T1000 (cell line): ENCODE data around the gene SHROOM3.

Experiments used
- DNase-seq: peaks from one replicate; lab custom pipeline; 2025; ENCODE audit warnings: mixed read lengths; lab: John Stamatoyannopoulos, UW

Gene SHROOM3

DNA sequence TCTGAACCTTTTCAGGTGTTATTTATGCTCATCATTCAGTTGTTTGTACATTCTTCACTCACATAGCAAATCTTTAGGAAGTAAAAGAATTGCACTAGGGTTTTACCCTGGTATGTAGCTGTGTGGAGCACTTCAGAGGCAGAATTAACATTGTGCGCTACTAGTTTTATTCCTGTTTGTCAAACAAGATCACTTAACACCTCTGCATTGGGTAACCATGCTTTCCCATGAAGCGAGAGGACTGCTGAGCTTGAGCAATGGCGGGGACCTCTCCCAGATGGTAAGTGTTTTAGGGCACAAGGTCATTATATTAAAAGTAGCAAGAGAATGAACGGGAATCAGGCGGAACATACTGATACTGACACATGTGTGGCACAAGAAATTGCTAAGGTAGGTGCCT is 59.2 kb downstream of the SHROOM3 start:
- DNase-seq, result no peak

- DNase-seq, result no peak
Measured at GRCh38 chr4:76494871-76495590, 60.0 kb downstream of the SHROOM3 start.

- DNase-seq, result no peak
Measured at GRCh38 chr4:76498550-76498949, 63.5 kb downstream of the SHROOM3 start.

- DNase-seq, result no peak
Measured at GRCh38 chr4:76499461-76499860, 64.4 kb downstream of the SHROOM3 start.

DNA sequence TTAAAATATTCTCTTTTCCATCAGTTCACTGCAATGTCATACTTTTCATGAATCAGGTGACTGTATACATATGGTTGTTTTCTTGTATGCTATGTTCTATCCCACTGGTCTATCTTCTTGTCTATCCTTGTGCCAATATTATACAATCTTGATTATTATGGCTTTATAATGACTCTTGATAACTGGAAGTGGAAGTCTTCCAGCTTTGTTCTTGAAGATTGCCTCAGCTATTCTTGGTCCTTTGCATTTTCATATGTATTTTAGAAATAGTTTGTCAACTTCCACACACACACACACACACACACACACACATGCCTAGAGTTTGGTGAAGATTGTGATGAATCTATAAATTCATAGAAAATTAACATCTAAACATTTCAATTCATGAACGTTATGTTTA is 67.9 kb downstream of the SHROOM3 start:
- DNase-seq, result no peak

DNA sequence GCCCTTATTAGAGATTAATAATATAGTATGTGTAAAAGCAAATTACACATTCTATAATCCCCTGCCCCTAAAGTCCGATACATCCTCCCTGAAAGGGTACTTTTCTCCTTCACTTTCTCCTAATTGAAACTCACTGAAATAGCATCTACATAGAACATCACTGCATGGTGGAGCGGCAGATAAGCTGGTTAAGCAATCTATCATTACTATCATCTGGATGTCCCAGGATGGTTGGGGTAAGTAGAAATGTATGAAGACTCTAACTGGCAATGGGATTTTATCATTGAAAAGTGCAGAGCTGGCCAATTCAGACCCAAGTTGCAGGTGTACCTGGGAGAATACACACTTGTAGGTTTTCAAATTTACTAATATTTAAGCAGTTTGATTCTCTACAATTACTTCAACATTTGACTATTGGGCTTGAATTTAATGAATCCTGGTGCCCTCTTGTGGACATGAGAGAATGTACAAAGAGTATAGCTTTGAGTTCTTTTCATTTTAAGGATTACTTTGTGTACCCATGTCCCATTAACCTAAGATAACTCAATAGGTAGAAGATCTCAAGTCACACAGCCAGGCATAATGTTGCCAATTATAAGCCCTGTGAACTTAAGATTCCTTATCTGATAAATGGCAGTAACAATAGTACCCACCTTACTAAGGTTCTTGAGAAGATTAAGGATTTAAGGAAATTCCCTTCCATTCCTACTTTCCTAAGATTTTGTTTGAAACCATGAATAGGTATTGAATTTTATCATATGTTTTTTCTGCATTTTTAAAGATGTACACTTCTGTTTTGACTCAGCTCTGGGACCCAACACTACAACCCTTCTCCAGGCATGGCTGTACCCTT is 69.8 kb downstream of the SHROOM3 start:
- no peak for DNase-seq

DNA sequence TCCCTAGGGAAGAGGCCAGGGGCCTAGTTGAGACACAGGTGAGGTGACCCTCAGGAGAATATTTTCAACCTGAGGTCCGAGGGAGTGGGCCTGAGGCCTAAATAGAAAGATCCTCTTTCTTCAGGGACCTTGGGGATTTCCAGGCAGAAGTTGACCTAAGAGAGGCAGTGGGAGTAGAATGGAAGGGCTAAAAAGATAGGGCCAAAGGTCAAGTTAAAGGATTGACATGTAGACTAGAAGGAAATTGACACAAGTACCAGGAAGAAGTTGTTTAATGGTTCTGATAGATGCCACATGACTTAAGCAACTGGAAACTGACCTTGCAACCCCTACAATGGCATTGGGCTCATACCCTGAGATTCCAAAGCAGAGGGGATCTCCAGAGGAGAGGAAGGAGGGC is 76.9 kb downstream of the SHROOM3 start:
- no peak for DNase-seq

DNA sequence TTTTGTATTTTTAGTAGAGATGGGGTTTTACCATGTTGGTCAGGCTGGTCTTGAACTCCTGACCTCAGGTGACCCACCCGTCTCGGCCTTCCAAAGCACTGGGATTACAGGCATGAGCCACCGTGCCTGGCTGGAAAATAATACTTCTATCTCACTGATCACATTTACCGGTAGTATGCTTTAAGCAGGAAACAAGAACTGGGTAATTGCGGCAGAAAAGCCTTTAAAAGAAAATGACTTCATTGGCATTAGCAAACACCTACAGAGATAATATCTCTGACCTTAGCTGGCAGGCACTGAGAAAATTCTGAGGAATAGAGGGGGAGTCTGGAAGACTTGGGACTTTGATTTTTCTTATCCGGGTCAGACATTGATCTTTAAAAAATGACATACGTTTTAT is 78.5 kb downstream of the SHROOM3 start:
- DNase-seq, result no peak

DNA sequence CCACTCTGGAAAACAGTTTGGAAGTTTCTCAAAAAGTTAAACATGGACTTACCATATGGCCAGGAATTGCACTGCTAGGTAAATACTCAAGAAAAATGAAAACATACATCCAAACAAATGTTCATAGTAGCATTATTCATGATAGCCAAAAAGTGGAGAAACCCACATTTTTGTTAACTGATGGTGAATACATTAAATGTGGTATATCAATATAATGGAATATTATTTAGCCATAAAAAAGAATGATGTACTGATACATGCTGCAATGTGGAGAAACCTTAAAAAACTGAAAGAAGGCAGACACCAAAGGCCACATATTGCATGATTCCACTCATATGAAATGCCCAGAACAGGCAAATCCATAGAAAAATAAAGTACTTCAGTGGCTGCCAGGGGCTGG is 79.1 kb downstream of the SHROOM3 start:
- no peak for DNase-seq

DNA sequence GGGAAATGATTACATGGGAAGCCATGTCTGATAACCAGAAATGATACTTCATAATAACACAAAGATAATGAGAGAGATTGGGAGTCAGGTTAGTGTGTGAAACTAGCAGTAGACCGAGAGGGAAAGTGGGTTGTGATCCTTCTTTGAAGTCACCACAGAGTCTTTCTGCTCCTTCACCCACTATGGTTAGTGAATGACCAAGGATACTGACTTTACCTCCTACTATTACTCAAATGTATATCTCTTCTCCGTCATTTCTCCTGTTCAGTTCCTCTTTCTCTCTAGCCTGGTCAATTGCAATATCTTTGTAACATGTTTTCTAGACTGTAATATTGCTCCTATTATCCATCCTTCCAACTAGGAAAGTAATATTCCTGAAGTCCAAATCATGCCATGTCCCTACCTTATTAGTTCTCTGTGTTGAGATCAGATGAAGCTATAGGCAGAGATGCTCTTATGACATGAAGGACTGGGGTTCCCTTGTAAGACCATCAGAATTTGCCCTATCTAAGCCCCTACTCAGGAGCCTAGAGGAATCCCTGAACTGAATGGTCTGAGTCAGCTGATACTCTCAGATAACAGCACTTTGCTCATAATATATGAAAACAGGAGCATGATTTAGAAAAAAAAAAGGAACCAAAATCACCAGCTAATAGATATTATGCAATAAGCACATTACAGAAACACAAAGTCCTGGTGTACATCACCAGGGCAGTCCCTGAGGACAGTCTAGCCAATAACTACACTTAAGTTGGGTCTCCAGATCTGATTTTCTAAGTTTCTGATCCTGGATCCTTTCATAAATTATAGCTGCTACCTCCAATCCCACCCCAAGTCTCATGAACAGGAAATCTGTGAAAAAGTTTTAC is 81.2 kb downstream of the SHROOM3 start:
- no peak for DNase-seq

DNA sequence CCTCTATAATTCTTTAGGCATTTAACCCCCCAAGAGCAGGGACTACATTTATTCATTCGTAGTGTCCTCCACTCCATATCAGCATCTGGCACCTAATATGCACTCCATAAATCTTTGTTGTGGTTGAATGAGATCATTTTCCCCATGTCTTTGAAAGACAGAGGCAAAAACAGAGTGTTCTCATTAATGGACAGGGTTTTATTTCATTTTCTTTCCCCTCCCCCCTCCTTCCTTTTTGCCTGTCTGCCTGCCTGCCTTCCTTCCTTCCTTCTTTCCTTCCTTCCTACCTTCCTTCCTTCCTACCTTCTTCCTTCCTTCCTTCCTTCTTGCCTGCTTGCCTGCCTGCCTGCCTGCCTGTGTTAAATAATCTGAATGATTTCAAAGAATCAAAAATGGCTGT is 83.2 kb downstream of the SHROOM3 start:
- DNase-seq, result no peak

DNA sequence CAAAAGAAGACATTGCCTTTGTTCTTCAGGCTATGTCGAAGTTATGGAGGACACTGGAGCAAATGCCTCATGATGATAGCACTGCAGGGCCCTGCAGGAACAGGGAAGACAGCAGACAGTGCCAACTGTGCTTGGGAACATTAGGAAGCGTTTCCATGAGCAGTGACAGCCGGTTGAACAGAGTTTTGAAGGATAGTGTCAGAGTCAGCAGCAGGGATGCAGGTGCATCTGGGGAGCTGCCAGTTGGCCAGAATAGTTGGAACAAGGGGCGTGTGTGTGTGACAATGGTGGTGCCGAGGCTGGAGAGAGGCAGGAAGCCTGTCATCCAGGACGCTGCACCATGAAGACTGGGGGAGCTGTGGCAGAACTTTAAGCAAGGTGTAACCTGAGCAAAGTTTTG is 88.6 kb downstream of the SHROOM3 start:
- no peak for DNase-seq

DNA sequence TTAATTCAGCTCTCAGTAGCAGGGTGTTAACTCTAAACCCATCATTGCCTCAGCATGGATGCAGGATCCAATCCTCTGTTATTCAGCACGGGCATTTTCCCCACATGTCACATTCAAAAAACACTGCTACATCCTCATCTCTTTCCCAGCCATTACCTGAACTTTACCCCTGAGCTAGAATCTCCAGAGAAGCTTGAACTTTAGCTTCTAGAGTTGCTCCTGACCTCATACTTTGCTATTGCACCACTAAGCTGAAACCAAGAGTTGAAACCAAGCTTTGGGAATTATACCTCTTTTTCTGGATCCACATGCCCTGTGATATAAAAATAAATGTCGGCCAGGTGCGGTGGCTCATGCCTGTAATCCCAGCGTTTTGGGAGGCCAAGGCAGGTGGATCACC is 90.7 kb downstream of the SHROOM3 start:
- DNase-seq, result no peak

DNA sequence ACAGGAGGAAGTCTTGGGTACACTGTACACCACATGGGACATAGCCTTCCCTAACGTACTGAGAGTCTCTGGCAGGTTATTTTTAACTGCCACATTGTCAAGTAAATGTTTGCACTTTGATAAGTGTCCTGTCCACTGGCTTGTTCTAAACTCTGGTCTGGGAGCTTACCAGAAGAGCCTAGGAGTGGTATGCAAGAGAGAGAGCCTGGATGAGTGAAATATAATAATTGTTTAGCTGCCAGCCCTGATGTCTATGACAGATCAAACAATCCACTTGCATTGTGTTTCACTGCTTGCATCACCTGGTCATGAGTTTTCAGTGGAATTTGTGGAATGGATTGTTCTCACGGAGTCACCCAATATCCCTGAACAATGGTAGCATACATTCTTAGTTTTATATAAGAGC is 91.6 kb downstream of the SHROOM3 start:
- DNase-seq, result no peak

DNA sequence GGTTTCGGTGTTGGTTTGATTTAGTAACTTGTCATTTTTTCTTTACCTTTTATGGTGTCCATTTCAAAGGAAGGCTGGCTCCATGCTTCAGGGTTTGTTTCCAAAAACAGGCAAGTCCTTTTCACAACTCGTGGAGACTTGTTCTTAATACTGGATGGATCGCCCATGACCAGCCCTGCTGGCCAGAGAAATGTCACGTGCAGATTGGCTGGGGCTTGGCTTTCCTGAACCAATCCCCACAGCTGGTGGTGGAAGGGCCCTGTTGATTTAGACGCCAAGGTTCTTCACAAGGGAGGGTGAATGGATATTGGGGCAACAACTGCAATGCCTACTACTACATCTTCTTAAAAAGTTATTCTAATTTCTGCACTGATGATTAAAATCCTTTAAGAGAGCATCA is 92.6 kb downstream of the SHROOM3 start:
- DNase-seq, result no peak

DNA sequence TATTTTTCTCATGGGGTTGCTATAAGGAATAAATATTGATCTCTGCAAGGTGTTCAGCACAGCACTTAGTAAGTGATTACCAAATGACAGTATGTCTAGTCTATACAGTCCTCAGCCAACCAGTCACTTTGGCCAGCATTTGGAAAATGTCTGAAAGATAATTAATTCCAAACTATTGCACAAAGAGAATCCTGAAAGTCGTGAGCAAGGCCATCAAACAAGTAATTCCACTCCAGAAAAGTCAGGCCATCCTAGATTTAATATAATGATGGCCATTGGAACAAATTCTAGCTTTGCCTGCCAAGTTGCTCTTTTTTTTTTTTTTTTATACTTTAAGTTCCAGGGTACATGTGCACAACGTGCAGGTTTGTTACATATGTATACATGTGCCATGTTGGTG is 96.6 kb downstream of the SHROOM3 start:
- DNase-seq, result no peak

GRCh38 chr4:76532805-76533204 is 97.8 kb downstream of the SHROOM3 start:
- no peak for DNase-seq

DNA sequence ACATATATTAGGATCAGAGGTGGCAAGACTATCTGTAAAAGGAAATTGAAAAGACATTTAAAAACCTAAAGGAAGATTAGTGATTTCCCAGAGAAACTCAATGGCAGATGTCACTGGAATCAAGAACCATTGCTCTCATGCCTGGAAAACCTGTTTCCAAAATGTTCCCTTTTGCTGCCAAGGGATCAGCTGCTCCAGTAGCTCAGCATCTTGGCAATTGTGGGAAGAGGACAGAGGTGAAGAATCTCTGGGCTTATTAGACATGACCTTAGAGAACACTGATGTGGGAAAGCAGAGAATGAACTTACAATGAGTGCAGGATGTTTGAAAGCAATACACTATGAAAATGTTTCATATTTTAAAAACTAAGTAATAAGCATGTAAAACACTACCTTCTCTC is 98.3 kb downstream of the SHROOM3 start:
- DNase-seq, result no peak

GRCh38 chr4:76535603-76536372 is 100.8 kb downstream of the SHROOM3 start:
- DNase-seq, result peak; percentile 12

DNA sequence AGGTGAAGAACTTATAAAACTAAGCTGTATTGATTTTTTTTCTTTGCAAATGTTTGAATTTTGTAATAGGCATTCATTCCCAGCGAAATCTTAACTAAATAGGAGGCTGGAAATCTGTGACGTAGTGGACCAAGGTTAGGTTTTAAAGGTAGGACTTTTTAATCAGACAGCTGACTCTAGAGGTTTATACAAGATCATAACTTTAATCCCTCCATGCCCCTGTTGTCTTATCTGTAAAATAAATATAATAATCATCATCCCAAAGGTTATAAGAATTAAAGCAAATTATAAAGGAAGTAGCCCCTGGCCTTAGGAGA is 101.3 kb downstream of the SHROOM3 start:
- DNase-seq, result no peak

DNA sequence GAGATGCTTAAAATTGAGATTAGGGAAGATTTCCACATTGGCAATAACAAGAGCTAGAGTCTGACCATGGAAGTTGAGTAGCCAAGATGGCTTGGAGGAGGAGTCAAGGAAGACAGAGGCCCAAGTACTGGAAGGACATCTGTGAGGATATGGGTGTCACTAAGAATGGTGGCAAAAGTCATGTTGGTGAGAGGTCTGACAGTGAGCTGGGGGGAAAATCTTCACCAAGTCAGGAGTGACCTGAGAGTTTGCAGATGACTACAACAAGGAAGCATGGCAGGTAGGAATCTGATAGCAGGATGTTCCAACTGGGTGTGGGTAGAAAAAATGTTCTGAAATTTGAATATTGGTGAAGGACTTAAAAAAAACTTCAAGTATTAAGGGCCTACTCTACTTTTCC is 103.3 kb downstream of the SHROOM3 start:
- no peak for DNase-seq

- DNase-seq, result no peak
Measured at GRCh38 chr4:76539979-76540378, 105.0 kb downstream of the SHROOM3 start.
